HG03095 (cell line): Measurements from ENCODE around the gene KRTAP13-2.

ENCODE experiments used
- ATAC-seq: cut with Tn5 transposase; IDR thresholded peaks from one replicate; pipeline ENCODE4 v1.9.1; 2021; ENCODE audit warnings: moderate library complexity; ENCODE audit not compliant: unreplicated experiment

Gene KRTAP13-2

GRCh38 chr21:30326390-30326789 lies 45.7 kb downstream of the KRTAP13-2 start:
- ATAC-seq = no peak
